ENCODE measurements around the gene SLCO1A2. TPM values are rescaled to one million over a fixed set of nuclear protein-coding genes. Genes with fewer than 3 reads are reported as not detected.

Gene SLCO1A2
- total RNA-seq, 1 donor from 2014 or later, result 2.4 TPM

DNA sequence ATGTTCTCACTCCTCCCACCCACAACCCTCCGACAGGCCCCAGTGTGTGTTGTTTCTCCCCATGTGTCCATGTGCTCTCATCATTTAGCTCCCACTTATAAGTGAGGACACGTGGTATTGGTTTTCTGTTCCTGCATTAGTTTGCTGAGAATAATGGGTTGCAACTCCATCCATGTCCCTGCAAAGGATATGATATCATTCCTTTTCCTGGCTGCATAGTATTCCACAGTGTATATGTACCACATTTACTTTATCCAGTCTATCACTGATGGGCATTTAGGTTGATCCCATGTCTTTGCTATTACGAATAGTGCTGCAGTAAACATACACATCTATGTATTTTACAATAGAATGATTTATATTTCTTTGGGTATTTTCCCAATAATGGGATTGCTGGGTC is 77.5 kb downstream of the SLCO1A2 start:
- Mint-ChIP-seq H3K27me3 (ENCODE audit: unreplicated experiment) (peaks cover 1% of the 10 kb centered on the region), H3K36me3 (ENCODE audit: unreplicated experiment) (peaks cover 3% of the 10 kb centered on the region), H3K4me1 (ENCODE audit: unreplicated experiment) (no peaks in the 10 kb centered on the region), H3K27ac (ENCODE audit: unreplicated experiment) (no peak overlapping the region), H3K9me3 (ENCODE audit: unreplicated experiment) (peaks cover 27% of the 10 kb centered on the region), H3K4me3 (ENCODE audit: unreplicated experiment) (no peak overlapping the region)
- TF ChIP-seq, protein P1, sequence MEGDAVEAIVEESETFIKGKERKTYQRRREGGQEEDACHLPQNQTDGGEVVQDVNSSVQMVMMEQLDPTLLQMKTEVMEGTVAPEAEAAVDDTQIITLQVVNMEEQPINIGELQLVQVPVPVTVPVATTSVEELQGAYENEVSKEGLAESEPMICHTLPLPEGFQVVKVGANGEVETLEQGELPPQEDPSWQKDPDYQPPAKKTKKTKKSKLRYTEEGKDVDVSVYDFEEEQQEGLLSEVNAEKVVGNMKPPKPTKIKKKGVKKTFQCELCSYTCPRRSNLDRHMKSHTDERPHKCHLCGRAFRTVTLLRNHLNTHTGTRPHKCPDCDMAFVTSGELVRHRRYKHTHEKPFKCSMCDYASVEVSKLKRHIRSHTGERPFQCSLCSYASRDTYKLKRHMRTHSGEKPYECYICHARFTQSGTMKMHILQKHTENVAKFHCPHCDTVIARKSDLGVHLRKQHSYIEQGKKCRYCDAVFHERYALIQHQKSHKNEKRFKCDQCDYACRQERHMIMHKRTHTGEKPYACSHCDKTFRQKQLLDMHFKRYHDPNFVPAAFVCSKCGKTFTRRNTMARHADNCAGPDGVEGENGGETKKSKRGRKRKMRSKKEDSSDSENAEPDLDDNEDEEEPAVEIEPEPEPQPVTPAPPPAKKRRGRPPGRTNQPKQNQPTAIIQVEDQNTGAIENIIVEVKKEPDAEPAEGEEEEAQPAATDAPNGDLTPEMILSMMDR (IDR thresholded peaks at IDR 0.05), result no peak
- no peak for DNase-seq (ENCODE audit: extremely low spot score, unreplicated experiment)

DNA sequence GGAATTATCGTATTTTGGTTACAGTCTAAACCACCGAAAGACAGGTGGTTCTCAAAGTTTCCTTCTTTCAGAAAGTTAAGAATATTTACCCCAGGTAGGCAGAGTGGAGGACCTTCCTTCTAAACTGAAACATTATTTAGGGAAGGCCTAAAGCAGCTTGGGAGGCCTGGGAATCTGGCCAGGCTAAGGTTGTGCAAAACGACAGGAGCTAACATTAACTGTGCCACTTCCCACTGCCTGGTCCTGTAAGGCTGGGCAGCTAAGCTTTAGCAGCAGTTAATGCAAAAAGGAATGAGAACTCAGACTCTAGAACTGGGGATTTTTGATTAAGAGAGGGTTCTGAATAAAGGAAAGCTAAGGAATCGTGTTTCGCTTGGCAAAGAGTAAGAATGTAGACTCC is 82.6 kb downstream of the SLCO1A2 start:
- H3K36me3 Mint-ChIP-seq (ENCODE audit: unreplicated experiment), result no peaks in the 10 kb centered on the region
- H3K27me3 Mint-ChIP-seq (ENCODE audit: unreplicated experiment), result peaks cover 3% of the 10 kb centered on the region
- TF ChIP-seq, protein P1 (IDR thresholded peaks at IDR 0.05), result no peak
- H3K27ac Mint-ChIP-seq (ENCODE audit: unreplicated experiment), result no peak overlapping the region
- no peaks in the 10 kb centered on the region for H3K4me1 Mint-ChIP-seq (ENCODE audit: unreplicated experiment)
- no peak overlapping the region for H3K4me3 Mint-ChIP-seq (ENCODE audit: unreplicated experiment)
- no peak for DNase-seq (ENCODE audit: extremely low spot score, unreplicated experiment)
- H3K9me3 Mint-ChIP-seq (ENCODE audit: unreplicated experiment), result peaks cover under 1% of the 10 kb centered on the region

DNA sequence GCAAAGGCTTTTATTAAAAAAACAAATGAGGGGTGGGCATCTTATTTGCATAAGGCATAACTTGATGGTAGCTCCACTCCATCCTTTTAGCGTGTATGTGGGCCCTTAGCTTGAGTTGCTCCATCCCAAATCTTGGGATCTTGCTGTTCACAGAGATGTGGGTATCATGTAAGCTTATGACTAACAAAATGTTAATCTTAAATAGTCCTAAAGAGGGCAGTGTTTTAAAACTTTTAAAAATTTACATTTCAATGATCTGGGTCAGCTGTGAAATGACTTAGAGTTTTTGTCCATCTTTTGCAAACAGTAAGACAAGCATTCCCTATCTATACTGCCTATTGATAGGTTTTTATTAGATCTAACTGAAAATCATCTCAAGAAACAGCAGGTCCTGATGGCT is 86.0 kb downstream of the SLCO1A2 start:
- TF ChIP-seq, protein P1 (IDR thresholded peaks at IDR 0.05), result peak; percentile 50
- Mint-ChIP-seq H3K27me3 (ENCODE audit: unreplicated experiment) (peaks cover 26% of the 10 kb centered on the region), H3K9me3 (ENCODE audit: unreplicated experiment) (peaks cover under 1% of the 10 kb centered on the region), H3K27ac (ENCODE audit: unreplicated experiment) (no peak overlapping the region), H3K36me3 (ENCODE audit: unreplicated experiment) (no peaks in the 10 kb centered on the region), H3K4me3 (ENCODE audit: unreplicated experiment) (no peak overlapping the region), H3K4me1 (ENCODE audit: unreplicated experiment) (no peaks in the 10 kb centered on the region)
- no peak for DNase-seq (ENCODE audit: extremely low spot score, unreplicated experiment)

DNA sequence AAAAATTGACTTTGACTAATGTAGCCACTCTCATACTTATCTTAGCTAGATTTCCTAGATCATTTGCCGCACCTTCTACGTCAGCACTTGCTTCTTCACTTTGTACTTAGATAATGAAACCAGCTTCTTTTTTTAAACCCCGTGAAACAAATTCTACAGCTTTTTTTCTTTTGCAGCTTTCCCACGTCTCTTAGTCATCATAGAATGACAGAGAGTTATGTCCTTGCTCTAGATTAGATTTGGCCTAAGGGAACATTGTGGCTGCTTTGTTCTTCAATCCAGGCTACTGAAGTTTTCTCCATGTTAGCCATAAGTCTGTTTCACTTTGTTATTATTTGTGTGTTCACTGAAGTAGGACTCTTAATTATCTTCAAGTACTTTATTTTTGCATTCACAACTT is 94.9 kb downstream of the SLCO1A2 start:
- no peak for DNase-seq (ENCODE audit: extremely low spot score, unreplicated experiment)
- TF ChIP-seq, protein P1 (IDR thresholded peaks at IDR 0.05), result no peak
- H3K4me1 Mint-ChIP-seq (ENCODE audit: unreplicated experiment), result no peaks in the 10 kb centered on the region
- H3K27me3 Mint-ChIP-seq (ENCODE audit: unreplicated experiment), result peaks cover 12% of the 10 kb centered on the region
- no peak overlapping the region for H3K27ac Mint-ChIP-seq (ENCODE audit: unreplicated experiment)
- H3K36me3 Mint-ChIP-seq (ENCODE audit: unreplicated experiment), result no peaks in the 10 kb centered on the region
- H3K4me3 Mint-ChIP-seq (ENCODE audit: unreplicated experiment), result no peak overlapping the region
- peaks cover 12% of the 10 kb centered on the region for H3K9me3 Mint-ChIP-seq (ENCODE audit: unreplicated experiment)

DNA sequence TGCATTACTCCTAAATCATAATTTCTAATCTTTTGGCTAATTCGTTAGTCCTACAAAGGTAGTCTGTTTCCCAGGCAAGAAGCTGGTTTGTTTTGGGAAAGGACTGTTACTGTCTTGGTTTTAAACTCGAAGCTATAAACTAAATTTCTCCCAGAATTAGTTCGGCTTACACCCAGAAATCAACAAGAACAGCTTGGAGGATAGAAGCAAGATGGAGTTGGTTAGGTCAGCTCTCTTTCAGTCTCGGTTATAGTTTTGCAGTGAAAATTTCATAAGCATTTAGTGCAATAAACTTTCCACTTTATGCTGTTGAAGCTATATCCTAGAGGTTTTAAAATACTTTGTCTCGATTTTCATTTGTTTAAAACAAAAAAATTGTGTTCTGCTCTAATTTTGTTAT is 100.3 kb downstream of the SLCO1A2 start:
- TF ChIP-seq, protein P1 (IDR thresholded peaks at IDR 0.05), result no peak
- no peak overlapping the region for H3K27ac Mint-ChIP-seq (ENCODE audit: unreplicated experiment)
- H3K4me1 Mint-ChIP-seq (ENCODE audit: unreplicated experiment), result no peaks in the 10 kb centered on the region
- H3K27me3 Mint-ChIP-seq (ENCODE audit: unreplicated experiment), result no peaks in the 10 kb centered on the region
- H3K36me3 Mint-ChIP-seq (ENCODE audit: unreplicated experiment), result no peaks in the 10 kb centered on the region
- no peaks in the 10 kb centered on the region for H3K9me3 Mint-ChIP-seq (ENCODE audit: unreplicated experiment)
- DNase-seq (ENCODE audit: extremely low spot score, unreplicated experiment), result no peak
- no peak overlapping the region for H3K4me3 Mint-ChIP-seq (ENCODE audit: unreplicated experiment)
